Activated T-helper 1 cell treated with Interleukin-2 at 50 U/mL for 16 hours (primary cell): ENCODE measurements around the gene CHAF1A.

Experiments
- DNase-seq: peaks from one replicate; pipeline ENCODE4 v3.0.0-alpha.2; 2020; ENCODE audit warnings: low read depth

The CHAF1A gene

GRCh38 chr19:4441994-4442818 is 39.8 kb downstream of the CHAF1A start:
- no peak for DNase-seq

DNA sequence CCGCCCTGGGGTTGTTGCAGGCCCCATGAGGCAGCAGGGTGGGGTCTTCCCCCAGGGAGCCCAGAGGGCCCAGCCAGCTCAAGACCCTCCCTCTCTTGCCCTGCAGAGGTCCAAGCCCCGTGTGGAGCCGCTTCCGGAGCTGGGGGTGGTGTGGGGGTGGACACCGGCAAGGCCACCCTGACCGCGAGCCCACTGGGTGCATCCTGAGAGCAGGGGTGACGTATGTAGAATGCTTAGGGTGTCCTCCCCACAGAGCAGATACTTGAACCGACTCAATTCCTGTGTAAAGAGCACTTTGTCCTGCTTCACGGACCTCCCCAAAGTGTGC is 40.3 kb downstream of the CHAF1A start:
- DNase-seq, result no peak

DNA sequence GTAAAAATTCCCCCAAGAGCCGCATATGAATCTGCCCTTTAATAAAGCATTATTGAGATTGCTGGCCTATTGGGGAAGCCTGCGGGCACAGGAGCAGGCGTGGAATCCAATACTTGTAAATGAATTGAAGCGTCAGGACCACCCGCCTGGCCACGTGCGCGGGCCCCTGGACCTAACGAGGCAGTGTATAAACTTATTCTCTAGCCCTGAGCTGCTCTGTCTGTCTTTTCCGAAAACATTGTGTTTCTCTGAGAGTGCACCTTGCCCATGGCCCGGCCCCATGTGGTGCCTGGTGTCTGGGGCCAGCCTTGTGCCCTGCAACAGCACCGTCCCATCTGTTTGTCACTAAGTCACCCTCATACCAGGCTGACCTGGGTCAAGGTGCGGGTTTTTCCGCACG is 40.7 kb downstream of the CHAF1A start:
- DNase-seq, result no peak

DNA sequence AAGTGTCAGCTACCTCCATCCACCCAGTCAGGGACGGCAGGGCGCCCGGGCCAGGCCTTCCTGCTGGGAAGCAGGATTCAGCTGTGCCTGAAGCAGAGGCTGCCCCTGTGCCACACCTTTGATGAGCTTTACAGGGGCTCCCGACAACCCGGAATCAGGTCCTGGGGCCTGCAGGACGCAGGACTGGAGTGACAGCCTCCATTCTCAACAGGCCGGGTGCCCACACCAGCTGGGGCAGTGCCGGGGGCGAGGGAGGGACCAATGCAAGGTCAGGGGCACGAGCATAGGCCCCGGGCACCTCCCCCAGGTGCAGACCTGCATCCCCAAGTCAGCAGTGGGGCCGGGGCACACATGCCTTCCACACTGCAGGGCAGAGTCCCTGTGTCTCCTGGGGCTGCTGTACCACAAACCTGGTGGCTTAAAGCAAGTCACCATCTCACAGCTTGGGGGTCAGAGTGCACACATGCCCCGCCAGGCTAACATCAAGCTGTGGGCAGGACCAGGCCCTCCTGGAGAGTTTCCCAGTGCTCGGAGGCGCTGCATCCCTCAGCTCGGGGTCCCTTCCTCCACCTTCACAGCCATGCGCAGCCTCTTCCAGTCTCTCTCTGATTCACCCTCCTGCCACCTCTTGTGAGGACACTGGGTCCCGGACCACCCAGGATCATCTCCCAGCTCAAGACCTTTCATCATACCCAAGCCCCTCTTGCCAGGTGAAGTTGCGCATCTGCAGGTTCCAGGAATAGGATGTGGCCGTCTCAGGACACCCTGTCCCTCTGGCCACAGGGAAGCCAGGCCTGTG is 41.7 kb downstream of the CHAF1A start:
- DNase-seq, result no peak

DNA sequence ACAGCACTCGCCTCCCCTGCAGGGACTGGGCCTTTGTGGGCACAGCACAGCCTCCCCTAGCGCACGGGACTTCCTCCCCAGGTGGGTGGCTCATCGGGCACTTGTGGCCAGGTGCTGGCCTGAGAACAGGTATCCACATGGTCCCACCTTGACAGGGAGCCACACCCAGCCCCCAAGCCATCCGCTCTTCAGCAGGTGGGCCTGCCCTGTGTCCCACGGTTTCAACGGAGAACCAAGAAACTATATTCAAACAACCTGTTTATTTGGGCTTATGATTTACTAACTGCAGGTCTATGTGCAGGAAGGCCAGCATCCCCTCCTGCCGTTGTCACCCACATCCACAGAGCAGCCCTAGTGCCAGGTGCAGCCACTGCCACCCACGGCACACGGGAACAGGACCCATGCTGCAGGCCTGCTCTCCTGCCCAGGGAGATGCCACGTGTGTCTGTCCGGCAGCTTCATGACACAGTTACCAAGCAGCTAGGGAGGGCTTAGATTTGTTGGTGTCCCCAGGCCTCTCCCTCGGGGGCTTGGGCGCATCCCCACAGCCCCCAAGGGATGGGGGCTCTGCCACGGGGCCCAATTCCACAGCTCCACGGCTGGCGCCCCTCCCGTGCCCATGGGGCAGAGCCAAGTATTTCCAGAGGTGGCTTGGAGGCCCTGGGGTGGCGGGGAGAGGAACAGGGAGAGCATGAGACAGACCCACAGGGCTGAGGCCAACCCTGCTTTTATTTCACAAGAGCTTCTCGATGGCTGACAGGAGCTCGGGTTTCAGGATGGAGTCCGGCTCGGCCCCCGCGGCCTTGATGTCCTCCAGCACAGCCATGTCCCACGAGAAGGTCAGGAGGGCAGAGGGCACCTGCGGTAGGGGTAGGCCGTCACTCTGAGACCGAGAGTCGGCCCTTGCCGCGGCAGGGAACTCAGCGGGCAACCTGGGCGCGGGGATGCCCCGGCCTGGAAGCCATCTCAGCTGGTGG is 42.6 kb downstream of the CHAF1A start:
- no peak for DNase-seq

DNA sequence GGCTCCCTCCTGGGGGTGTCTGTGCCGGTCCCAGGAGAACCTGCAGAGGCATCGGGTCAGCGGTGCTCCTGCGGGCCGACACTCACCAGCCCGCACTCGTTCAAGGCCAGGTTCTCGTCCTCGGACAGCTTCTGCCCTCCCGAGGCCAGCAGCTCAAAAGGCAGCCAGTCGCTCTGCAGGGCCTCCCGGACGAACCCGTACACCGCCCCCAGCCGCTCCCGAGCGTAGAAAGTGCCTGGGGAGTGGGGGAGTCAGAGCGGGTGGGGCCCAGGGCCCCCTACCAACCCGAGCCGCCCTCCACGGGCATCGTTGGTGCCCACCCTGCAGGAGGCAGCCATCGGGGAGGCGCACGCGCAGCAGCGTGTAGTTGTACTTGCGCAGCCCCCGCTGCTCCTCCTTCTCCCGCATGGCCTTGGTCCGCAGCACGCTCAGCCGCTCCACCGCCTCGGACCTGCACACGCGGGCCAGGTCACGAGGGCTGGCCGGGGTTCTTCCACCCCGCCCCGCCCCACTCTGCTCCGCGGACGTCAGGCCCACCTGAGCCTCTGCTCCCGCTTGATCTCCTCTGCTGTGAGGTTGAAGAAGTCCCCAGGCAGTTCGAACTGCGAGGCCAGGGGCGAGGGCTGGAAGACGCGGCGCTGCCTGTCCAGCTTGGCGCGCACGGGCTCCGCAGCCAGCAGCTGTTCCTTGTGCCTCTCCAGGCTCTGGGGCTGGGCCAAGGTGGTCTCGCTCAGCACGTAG is 43.7 kb downstream of the CHAF1A start:
- DNase-seq, result no peak

- DNase-seq, result no peak
Observed at GRCh38 chr19:4446704-4447200, 44.3 kb downstream of the CHAF1A start.

- no peak for DNase-seq
Observed at GRCh38 chr19:4447327-4448146, 45.1 kb downstream of the CHAF1A start.

DNA sequence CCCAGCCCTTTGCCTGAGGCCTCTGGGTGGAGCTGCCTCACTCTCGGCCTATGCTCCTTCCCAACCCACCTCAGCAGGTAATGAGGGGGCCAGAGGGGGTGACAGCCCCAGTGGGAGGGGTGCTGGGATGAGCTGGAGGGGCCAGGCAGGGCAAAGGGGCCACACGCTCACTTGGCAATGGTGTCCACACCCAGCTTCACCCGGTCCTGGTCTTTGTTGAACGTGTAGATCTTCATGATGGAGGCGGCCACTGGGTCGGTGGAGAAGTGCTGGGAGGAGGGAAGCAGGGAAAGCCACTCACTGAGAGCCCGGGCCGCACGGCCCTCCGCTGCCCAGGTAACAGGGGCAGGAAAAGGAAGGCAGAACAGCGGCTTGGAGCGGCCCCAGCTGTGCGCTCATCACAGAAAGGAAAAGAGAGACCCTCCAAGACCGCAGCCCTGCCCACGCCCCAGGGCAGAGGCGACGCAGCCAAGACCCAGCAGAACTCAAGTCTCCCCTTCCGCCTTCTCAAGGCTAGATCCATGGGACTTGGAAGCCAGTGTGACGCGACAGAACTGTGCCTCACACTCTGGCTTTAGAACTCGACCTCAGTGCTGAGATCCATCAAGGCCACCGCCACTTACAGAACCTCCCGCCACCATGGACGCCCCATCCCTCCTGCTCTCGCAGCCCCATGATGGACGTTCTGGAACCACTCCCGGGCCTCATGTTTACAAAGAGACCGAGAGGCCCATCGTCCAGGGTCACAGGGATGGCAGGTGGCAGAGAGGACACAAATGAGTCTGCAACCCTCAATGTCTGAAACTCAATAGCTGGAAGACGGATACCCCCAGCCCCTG is 45.9 kb downstream of the CHAF1A start:
- DNase-seq, result no peak

DNA sequence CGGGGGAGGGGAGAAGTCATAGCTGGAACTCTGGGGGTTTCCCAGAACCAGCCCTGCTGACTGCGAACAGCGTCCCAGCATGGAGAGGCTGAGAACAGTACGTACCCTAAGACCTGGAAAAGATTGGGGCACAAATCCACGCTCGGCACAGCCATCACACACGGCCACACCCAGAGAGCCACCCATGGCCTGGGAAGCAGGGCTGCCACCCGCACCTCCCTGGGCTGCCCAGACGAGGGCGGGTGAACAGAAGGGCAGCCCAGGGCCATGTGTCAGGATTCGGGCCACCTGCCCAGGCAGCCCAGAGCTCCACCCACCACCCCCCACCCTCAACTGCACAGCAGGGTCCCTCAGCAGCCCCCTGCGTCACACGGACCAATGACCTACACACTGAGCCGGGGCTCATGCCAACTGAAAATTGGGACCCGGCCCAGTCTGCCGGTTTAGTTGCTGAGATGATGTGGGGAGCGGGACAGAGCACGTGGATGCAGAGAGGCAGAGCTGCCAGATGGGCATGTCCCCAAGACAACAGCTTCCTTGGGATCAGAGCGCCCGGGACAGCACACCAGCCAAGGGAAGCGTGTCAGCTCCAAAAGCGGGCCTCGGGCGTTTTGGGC is 46.7 kb downstream of the CHAF1A start:
- no peak for DNase-seq

GRCh38 chr19:4449639-4450028 is 47.2 kb downstream of the CHAF1A start:
- DNase-seq, result no peak

DNA sequence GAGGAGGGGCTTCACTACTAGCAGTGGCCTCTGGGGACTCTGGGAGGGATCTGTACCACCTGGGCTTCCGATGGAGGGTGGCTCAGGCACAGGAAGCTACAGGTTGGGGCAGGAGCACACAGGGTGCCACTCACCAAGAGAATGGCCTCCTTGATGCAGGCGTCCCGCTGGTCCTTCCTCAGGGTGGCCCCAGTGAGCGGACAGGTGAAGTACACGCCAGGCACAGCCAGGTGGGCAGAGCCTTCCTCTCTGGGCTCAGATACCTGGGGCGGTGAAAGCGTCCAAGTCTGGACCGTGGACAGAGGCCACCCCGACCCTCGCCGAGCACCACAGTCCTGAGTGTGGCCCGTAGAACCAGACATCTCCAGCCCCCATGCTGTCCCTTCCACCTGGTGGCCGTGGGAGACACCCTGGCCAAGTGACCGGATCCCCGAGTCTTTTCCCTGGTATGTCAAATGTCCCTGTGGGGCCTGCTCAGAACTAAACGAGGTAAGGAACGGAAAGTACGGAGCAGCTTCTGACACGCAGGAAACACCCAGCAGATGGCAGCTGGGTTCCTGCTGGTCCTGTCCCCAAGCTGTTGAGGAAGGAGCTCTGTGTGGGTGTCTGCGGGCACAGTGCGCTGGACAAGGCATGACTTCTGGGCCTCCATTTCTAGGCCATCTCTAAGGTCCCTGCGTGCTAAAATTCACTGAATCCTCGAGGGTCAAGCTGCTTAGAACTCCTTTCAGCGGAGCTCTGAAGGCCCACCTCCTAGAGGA is 50.0 kb downstream of the CHAF1A start:
- no peak for DNase-seq

- no peak for DNase-seq
Observed at GRCh38 chr19:4453232-4454179, 51.1 kb downstream of the CHAF1A start.

DNA sequence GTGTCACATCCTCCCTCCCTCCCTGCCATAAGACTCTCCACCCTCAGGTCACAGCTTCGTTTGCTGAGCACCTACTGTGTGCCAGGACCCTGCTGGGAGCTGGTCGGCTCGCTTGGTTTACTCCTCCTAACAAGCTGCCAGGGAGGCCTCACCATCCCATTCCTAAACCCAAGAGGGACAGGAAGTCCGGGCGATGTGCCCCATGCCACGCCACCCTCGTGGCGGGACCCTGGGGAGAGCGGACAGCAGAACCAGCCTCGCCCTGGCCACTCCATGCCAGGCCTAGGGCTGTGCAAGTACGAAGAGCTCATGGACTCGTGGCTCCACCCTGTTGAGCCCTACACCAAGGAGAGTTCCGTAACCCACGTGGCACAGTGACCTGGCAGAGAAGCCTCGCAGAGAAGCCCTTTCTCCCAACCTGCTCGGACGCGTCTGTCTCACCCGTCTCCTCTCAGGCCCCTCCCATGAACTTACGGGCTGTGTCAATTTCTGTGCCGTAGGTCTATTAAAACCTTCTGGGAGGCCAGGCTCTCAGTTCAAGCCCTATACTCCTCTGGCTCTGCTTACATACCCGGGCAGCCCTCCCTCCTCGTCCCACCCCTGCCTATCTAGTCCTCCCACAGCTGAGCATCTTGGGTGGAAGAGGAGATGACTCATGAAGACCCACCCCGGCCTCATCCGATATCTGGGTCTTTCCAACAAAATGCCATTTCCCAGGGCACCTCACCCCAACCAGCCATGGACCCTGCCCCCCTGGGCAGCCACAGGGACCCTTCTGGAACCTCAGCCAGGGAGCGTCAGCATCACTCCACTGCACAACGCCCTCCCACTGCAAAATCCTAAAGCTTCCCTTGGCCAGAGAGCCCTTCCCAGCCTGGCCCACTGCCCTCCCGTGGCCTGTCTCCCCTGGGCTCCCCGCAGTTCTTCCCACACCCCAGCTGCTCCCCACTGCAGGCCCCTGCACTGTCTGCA is 52.6 kb downstream of the CHAF1A start:
- DNase-seq, result no peak

DNA sequence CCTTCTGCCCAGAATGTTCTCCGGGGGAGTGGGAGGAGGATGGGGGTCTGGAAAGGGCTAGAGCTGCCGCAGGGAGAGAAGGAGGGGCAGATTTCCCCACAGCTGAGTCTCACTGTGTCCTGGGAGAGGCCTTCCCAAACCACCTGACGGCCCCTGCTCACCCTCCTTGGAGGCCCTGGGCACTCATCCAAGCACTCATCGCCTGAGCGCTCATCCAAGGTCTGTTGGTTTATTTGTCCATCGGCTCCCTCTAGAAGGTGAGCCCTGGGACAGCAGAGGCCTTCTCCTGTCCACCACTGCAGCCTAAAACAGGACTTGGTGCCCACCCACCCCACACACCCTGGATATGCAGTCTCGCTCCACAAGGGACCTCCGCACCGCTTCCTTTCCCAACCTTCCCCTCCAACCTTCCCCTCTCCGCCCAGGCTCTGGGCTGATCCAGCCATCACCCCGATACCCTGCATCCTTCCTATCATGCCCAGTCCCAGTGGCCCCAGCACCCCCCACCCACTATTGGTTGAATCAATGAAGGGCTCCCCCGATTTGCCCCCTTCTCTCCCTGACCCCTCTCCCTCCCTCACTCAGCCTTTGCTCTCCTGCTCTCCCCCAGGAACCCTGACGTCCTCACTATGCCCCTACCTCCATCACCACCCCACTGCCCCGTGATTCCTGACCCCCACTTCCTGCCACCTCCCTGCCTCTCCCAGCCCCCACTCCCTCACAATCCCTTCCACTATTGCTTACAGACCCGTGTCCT is 53.5 kb downstream of the CHAF1A start:
- no peak for DNase-seq
